Spinal cord (tissue), 10 donors: ENCODE results near the gene GSTA4. TPM values are rescaled to one million over a fixed set of nuclear protein-coding genes. Genes with fewer than 3 reads are reported as not detected.
A peak's percentile ranks its signal among the peaks of the same experiment; 100 is the strongest.

Experiments used
- DNase-seq, 6 donors: peaks; one replicate each; pipeline versions ENCODE4 v3.0.0 to v3.0.0-alpha.2; 2013 to 2015; ENCODE audit warnings: low spot score in 6 of 6, low read depth in 4 of 6
- H3K27ac ChIP-seq: one replicate; pipeline ENCODE4 v1.5.1; 2013; ENCODE audit warnings: low read depth, low read length, control low read depth
- H3K27me3 ChIP-seq: one replicate; pipeline ENCODE4 v1.6.1; 2013; ENCODE audit warnings: low read length; ENCODE audit not compliant: control insufficient read depth, insufficient read depth
- H3K36me3 ChIP-seq: one replicate; pipeline ENCODE4 v1.6.1; 2013; ENCODE audit warnings: low read length; ENCODE audit not compliant: control insufficient read depth, insufficient read depth
- H3K4me1 ChIP-seq: one replicate; pipeline ENCODE4 v1.6.1; 2013; ENCODE audit warnings: low read length; ENCODE audit not compliant: control insufficient read depth, insufficient read depth
- H3K4me3 ChIP-seq: one replicate; pipeline ENCODE4 v1.5.1; 2013; ENCODE audit warnings: low read depth, low read length, control low read depth
- H3K9me3 ChIP-seq: one replicate; pipeline ENCODE4 v1.6.1; 2013; ENCODE audit warnings: low read length; ENCODE audit not compliant: control insufficient read depth, insufficient read depth
- WGBS: methylation state at CpG from one replicate; pipeline ENCODE4 v1.1.5; 2013; ENCODE audit warnings: missing lambda C conversion rate; ENCODE audit not compliant: insufficient coverage; 5-methylcytosine and 5-hydroxymethylcytosine counted together
- polyA plus RNA-seq, 2 donors: library from polyadenylated mRNA; unstranded; fragments of 120-200 nt; gene quantifications; one replicate each; pipeline ENCODE4 v1.2.1, GENCODE V29; 2013; ENCODE audit not compliant: insufficient read length in 2 of 2
- total RNA-seq, 2 donors: library from RNA; depleted of rRNA in 1 of 2; stranded (reverse); fragments of 120-200 nt in 1 of 2; fragments of >200 nt in 1 of 2; gene quantifications; one replicate each; pipeline versions ENCODE4 v1.2.3 to v1.2.4, GENCODE V29; 2013 to 2014
- donor health status: healthy.

The GSTA4 gene
- total and polyA plus RNA-seq, 4 donors, result 98.8 to 177 (median 124) TPM

DNA sequence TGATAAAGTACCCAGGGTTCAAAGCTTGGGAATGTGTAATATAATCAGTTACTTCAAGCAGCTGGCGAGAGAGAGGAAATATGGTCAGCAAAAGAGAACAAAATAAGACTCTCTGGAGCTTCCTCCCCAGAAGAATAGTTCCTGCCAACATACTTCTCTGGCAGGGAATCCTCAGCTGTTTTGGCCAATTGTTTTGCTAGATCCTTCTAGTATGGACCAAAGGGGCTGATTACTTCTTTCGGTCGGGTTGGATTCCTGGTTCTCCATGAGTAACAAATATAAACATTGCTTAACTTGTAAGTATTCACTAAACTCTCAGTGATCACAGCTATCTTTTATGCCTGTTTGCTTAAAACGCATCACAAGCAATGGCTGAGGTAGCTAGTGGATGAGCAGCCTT lies 38.7 kb upstream of the GSTA4 start:
- 60% methylated on average over 2 of the region's 4 CpGs for WGBS
- Histone ChIP-seq H3K36me3 (peaks cover 16% of the 10 kb centered on the region), H3K27me3 (no peaks in the 10 kb centered on the region), H3K27ac (no peak overlapping the region), H3K4me3 (no peak overlapping the region), H3K9me3 (no peaks in the 10 kb centered on the region), H3K4me1 (no peaks in the 10 kb centered on the region)
- peak in 1 of 6 donors; percentile 27 for DNase-seq

- H3K4me1 ChIP-seq, result no peaks in the 10 kb centered on the region
- no peak overlapping the region for H3K4me3 ChIP-seq
- H3K9me3 ChIP-seq, result no peaks in the 10 kb centered on the region
- peak overlapping the region; percentile 8 for H3K27ac ChIP-seq
- peaks cover 19% of the 10 kb centered on the region for H3K36me3 ChIP-seq
- H3K27me3 ChIP-seq, result no peaks in the 10 kb centered on the region
- DNase-seq, result peak in 2 of 6 donors; percentile 10 to 33
- WGBS, result 88% methylated on average over 1 of the region's 4 CpGs
These were observed 37.8 kb upstream of the GSTA4 start for GRCh38 chr6:53032849-53033248.

GRCh38 chr6:53031281-53031680 lies 36.2 kb upstream of the GSTA4 start:
- 60% methylated on average over 1 of the region's 4 CpGs for WGBS
- Histone ChIP-seq H3K4me1 (no peaks in the 10 kb centered on the region), H3K27ac (no peak overlapping the region)

GRCh38 chr6:53029761-53030160 lies 34.7 kb upstream of the GSTA4 start:
- no peaks in the 10 kb centered on the region for H3K9me3 ChIP-seq
- H3K27me3 ChIP-seq, result no peaks in the 10 kb centered on the region
- peaks cover 15% of the 10 kb centered on the region for H3K36me3 ChIP-seq
- DNase-seq, result no peak
- H3K4me1 ChIP-seq, result no peaks in the 10 kb centered on the region
- H3K4me3 ChIP-seq, result no peak overlapping the region
- no peak overlapping the region for H3K27ac ChIP-seq
- WGBS, result 85% methylated on average over 2 of the region's 3 CpGs

More at GRCh38 chr6:53031281-53031680, 36.2 kb upstream of the GSTA4 start:
- no peak for DNase-seq
- no peaks in the 10 kb centered on the region for H3K9me3 ChIP-seq
- H3K36me3 ChIP-seq, result peaks cover 22% of the 10 kb centered on the region
- H3K27me3 ChIP-seq, result no peaks in the 10 kb centered on the region
- H3K4me3 ChIP-seq, result no peak overlapping the region

DNA sequence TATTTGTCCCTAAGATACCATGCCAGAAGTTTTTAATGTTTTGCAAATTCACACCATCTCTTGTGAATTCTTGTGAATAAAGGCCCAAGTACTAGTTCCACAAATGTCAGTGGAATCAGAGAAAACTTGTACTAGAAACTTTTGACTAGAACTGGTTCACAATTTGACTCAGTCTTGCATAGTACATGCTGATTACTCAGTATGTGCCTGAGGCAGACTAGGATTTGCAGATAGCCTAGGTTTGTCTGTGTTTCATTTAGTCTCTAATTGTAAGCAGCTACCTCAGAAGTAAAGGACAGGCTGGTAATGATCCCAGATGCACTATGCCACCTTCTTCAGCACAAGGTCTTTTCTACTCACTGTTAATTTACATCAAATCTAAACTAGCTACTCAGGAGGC lies 34.2 kb upstream of the GSTA4 start:
- H3K27ac ChIP-seq, result no peak overlapping the region
- H3K4me1 ChIP-seq, result no peaks in the 10 kb centered on the region
- DNase-seq, result no peak
- H3K9me3 ChIP-seq, result no peaks in the 10 kb centered on the region
- no peaks in the 10 kb centered on the region for H3K27me3 ChIP-seq
- no peak overlapping the region for H3K4me3 ChIP-seq
- peaks cover 13% of the 10 kb centered on the region for H3K36me3 ChIP-seq

DNA sequence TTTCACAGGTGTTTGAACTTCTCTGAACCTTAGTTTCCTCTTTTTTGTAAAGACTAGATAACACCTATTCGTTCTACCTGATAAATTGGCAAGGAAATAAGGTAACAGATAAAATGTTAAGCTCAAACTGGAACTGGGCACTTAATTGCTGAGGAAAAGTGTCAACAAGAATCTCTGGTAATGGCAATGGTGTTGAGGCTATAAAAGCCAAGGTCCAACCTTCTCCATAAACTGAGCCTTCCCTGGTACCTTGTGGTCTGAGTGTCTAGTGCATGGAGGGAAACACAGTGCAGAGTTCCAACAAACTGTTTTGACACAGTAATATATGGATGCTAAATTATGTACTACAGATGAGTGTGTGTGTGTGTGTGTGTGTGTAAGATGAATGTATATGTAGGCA lies 33.4 kb upstream of the GSTA4 start:
- no peak overlapping the region for H3K4me3 ChIP-seq
- no peaks in the 10 kb centered on the region for H3K27me3 ChIP-seq
- H3K9me3 ChIP-seq, result no peaks in the 10 kb centered on the region
- H3K4me1 ChIP-seq, result no peaks in the 10 kb centered on the region
- no peak for DNase-seq
- WGBS, result no CpG with 5 or more reads among the region's 1 CpG
- no peak overlapping the region for H3K27ac ChIP-seq
- peaks cover 13% of the 10 kb centered on the region for H3K36me3 ChIP-seq

DNA sequence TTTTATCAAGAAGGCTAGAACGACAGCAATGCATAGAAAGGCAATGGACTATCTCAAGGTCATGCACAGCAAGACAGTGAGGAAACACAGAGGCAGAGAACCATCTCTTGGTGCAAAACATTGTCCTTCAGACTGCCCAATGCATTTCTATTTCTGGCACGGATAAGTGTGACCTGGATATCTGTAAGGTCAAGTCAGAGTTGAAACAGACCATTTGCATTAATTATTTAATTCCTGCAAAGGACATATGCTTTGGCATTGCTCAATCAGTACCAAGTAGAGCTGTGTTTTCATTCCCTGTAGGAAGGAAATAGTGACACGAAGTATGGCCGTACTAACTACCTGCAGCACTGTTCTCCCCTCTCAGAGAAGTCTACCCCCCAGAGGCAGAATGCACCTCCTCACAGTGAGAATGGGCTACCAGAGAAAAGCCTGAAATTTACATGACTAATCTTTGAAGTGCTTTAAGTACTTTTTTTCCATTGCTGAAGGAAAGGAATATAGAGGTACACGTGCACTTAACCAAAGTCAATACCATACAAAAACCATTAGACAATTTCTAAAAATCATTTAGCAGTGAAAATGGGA lies 32.1 kb upstream of the GSTA4 start:
- 100% methylated on average over 1 of the region's 5 CpGs for WGBS
- DNase-seq, result no peak
- no peaks in the 10 kb centered on the region for H3K4me1 ChIP-seq
- H3K4me3 ChIP-seq, result no peak overlapping the region
- H3K27ac ChIP-seq, result no peak overlapping the region
- no peaks in the 10 kb centered on the region for H3K27me3 ChIP-seq
- no peaks in the 10 kb centered on the region for H3K9me3 ChIP-seq
- peaks cover 13% of the 10 kb centered on the region for H3K36me3 ChIP-seq

GRCh38 chr6:53026526-53026925 lies 31.4 kb upstream of the GSTA4 start:
- no peak overlapping the region for H3K27ac ChIP-seq
- no peaks in the 10 kb centered on the region for H3K4me1 ChIP-seq
- H3K9me3 ChIP-seq, result no peaks in the 10 kb centered on the region
- no peaks in the 10 kb centered on the region for H3K27me3 ChIP-seq
- H3K36me3 ChIP-seq, result peaks cover 10% of the 10 kb centered on the region
- no peak overlapping the region for H3K4me3 ChIP-seq
- no CpG with 5 or more reads among the region's 3 CpGs for WGBS
- DNase-seq, result no peak

DNA sequence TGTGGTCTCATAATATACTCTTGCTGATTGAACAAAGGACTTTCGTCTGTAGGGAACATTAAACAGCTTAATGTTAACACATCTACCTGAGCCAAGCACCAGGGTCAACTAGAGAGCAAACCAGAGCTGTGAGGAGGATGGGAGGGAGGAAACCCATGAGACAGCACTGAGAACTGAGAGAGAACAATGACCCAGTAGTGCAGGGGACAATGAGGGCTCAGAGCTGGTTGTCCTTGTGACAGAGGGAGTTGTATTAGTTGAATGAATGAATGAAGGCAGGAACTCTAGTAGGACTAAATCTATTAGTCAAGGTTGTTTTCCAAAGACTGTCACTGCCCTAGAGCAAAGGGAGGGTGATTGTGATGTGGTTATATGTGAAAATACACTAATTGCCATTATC lies 28.2 kb upstream of the GSTA4 start:
- Histone ChIP-seq H3K9me3 (no peaks in the 10 kb centered on the region), H3K27me3 (no peaks in the 10 kb centered on the region), H3K4me3 (no peak overlapping the region), H3K36me3 (peaks cover 14% of the 10 kb centered on the region), H3K4me1 (no peaks in the 10 kb centered on the region), H3K27ac (no peak overlapping the region)
- no peak for DNase-seq
- WGBS, result no CpG with 5 or more reads among the region's 1 CpG

- peaks cover 14% of the 10 kb centered on the region for H3K36me3 ChIP-seq
- no peak for DNase-seq
- no peaks in the 10 kb centered on the region for H3K4me1 ChIP-seq
- H3K9me3 ChIP-seq, result no peaks in the 10 kb centered on the region
- H3K4me3 ChIP-seq, result no peak overlapping the region
- 63% methylated on average over 2 of the region's 3 CpGs for WGBS
- no peak overlapping the region for H3K27ac ChIP-seq
- H3K27me3 ChIP-seq, result no peaks in the 10 kb centered on the region
These were observed 25.1 kb upstream of the GSTA4 start for GRCh38 chr6:53020005-53020744.
